Neuronal stem cell (in vitro differentiated cells): ENCODE results near the gene CTNND2.

Experiments
- DNase-seq: peaks from one replicate; pipeline ENCODE4 v3.0.0-alpha.2; 2013; ENCODE audit warnings: low spot score
- H2AFZ ChIP-seq: one replicate; pipeline ENCODE4 v1.6.1; 2013; ENCODE audit warnings: mild to moderate bottlenecking, low read length, inconsistent platforms
- H2AK5ac ChIP-seq: 2 replicates; pipeline ENCODE4 v1.6.1; 2013; ENCODE audit warnings: low read depth, mild to moderate bottlenecking, inconsistent platforms, low read length, moderate library complexity, mixed read lengths
- H2BK120ac ChIP-seq: 2 replicates; pipeline ENCODE4 v1.6.1; 2013; ENCODE audit warnings: low read depth, mild to moderate bottlenecking, inconsistent platforms, low read length, moderate library complexity, mixed read lengths
- H2BK12ac ChIP-seq: one replicate; pipeline ENCODE4 v1.6.1; 2013; ENCODE audit warnings: low read length, inconsistent platforms
- H2BK15ac ChIP-seq: 2 replicates; pipeline ENCODE4 v1.6.1; 2013; ENCODE audit warnings: mild to moderate bottlenecking, low read length, inconsistent platforms, mixed read lengths
- H2BK5ac ChIP-seq: one replicate; pipeline ENCODE4 v1.6.1; 2013; ENCODE audit warnings: inconsistent platforms, mild to moderate bottlenecking, low read length, moderate library complexity
- H3K14ac ChIP-seq: one replicate; pipeline ENCODE4 v1.6.1; 2013; ENCODE audit warnings: low read length, inconsistent platforms
- H3K18ac ChIP-seq: 2 replicates; pipeline ENCODE4 v1.6.1; 2013; ENCODE audit warnings: low read length, inconsistent platforms
- H3K23ac ChIP-seq: 2 replicates; pipeline ENCODE4 v1.6.1; 2013; ENCODE audit warnings: low read depth, mild to moderate bottlenecking, mixed read lengths, low read length, inconsistent platforms; ENCODE audit not compliant: poor library complexity
- H3K27ac ChIP-seq: replicated peaks from 3 replicates; pipeline ENCODE4 v1.5.1; 2013; ENCODE audit warnings: low read length, inconsistent platforms
- H3K27me3 ChIP-seq, 3 experiments: 2 replicates each; pipeline ENCODE4 v1.6.1; 2013; ENCODE audit warnings: low read length in 3 of 3, mild to moderate bottlenecking in 2 of 3, inconsistent platforms in 1 of 3, low read depth in 1 of 3, mixed read lengths in 1 of 3, moderate library complexity in 1 of 3; ENCODE audit not compliant: control insufficient read depth in 3 of 3, insufficient read depth in 3 of 3
- H3K36me3 ChIP-seq, 2 donors: replicated peaks in 1 of 2; 2 replicates each; pipeline ENCODE4 v1.6.1; 2013; ENCODE audit warnings: low read length in 2 of 2; ENCODE audit not compliant: control insufficient read depth in 2 of 2, insufficient read depth in 2 of 2
- H3K4ac ChIP-seq: 2 replicates; pipeline ENCODE4 v1.6.1; 2013; ENCODE audit warnings: inconsistent platforms, mild to moderate bottlenecking, low read length, moderate library complexity
- H3K4me1 ChIP-seq, 2 donors: 1 replicate in 1 of 2; 2 replicates in 1 of 2; pipeline ENCODE4 v1.6.1; 2013; ENCODE audit warnings: low read length in 2 of 2, low read depth in 1 of 2; ENCODE audit not compliant: control insufficient read depth in 2 of 2, insufficient read depth in 1 of 2
- H3K4me2 ChIP-seq: one replicate; pipeline ENCODE4 v1.6.1; 2013; ENCODE audit warnings: mild to moderate bottlenecking, low read length, inconsistent platforms; ENCODE audit not compliant: insufficient read depth, poor library complexity, severe bottlenecking
- H3K4me3 ChIP-seq, 2 donors: 2 replicates each; pipeline ENCODE4 v1.5.1; 2013; ENCODE audit warnings: low read length in 2 of 2, mild to moderate bottlenecking in 2 of 2, inconsistent platforms in 1 of 2, moderate library complexity in 1 of 2
- H3K79me1 ChIP-seq: one replicate; pipeline ENCODE4 v1.6.1; 2013; ENCODE audit warnings: low read depth, mild to moderate bottlenecking, inconsistent platforms, low read length, moderate library complexity
- H3K9ac ChIP-seq: one replicate; pipeline ENCODE4 v1.6.1; 2013; ENCODE audit warnings: mild to moderate bottlenecking, low read depth, low read length, inconsistent platforms; ENCODE audit not compliant: poor library complexity
- H3K9me3 ChIP-seq, 2 donors: replicated peaks in 1 of 2; 2 replicates each; pipeline versions ENCODE3 to v1.6.1; 2013; ENCODE audit warnings: low read length in 2 of 2, mild to moderate bottlenecking in 2 of 2, inconsistent platforms in 1 of 2, low read depth in 1 of 2, mixed read lengths in 1 of 2, moderate library complexity in 1 of 2; ENCODE audit not compliant: control insufficient read depth in 2 of 2, insufficient read depth in 1 of 2
- H4K8ac ChIP-seq: one replicate; pipeline ENCODE4 v1.6.1; 2013; ENCODE audit warnings: low read depth, mild to moderate bottlenecking, inconsistent platforms, low read length, moderate library complexity
- H4K91ac ChIP-seq: one replicate; pipeline ENCODE4 v1.6.1; 2013; ENCODE audit warnings: low read length, low read depth, mild to moderate bottlenecking, inconsistent platforms; ENCODE audit not compliant: poor library complexity
- WGBS, 2 donors: extraction: QIAGEN DNeasy Blood & Tissue Kit; methylation state at CpG; one replicate each; pipeline ENCODE4 v1.1.7; 2013; ENCODE audit warnings: missing lambda C conversion rate in 2 of 2, mixed read lengths in 1 of 2; ENCODE audit not compliant: insufficient read length in 2 of 2, insufficient replicate concordance in 1 of 2; ENCODE audit errors: extremely low coverage in 2 of 2; 5-methylcytosine and 5-hydroxymethylcytosine counted together

CTNND2 gene

GRCh38 chr5:10933121-10933520, 971.1 kb downstream of the CTNND2 start:
- Histone ChIP-seq H3K9ac (no peak overlapping the region), H3K14ac (no peak overlapping the region), H3K27me3 (no peaks in the 10 kb centered on the region), H3K4me2 (no peak overlapping the region), H3K4ac (no peak overlapping the region), H2BK15ac (no peak overlapping the region), H3K9me3 (peaks cover 0 to 3% of the 10 kb centered on the region in 2 donors), H2AK5ac (no peak overlapping the region), H2BK12ac (no peak overlapping the region), H3K36me3 (no peaks in the 10 kb centered on the region), H2AFZ (no peak overlapping the region), H3K27ac (no peak overlapping the region), H3K79me1 (no peaks in the 10 kb centered on the region), H3K4me1 (peaks cover 0 to 6% of the 10 kb centered on the region in 2 donors), H4K91ac (no peak overlapping the region), H3K4me3 (no peak overlapping the region), H2BK120ac (no peak overlapping the region), H3K23ac (no peak overlapping the region), H2BK5ac (no peak overlapping the region), H4K8ac (no peak overlapping the region), H3K18ac (no peak overlapping the region)
- WGBS, 2 donors, result no CpG with 5 or more reads among the region's 4 CpGs
- DNase-seq, result no peak

GRCh38 chr5:10932426-10932825, 971.8 kb downstream of the CTNND2 start:
- Histone ChIP-seq H3K14ac (no peak overlapping the region), H3K79me1 (no peaks in the 10 kb centered on the region), H4K8ac (no peak overlapping the region), H2BK12ac (no peak overlapping the region), H4K91ac (no peak overlapping the region), H3K36me3 (no peaks in the 10 kb centered on the region), H3K27ac (no peak overlapping the region), H2AK5ac (no peak overlapping the region), H3K18ac (no peak overlapping the region), H3K4me2 (no peak overlapping the region), H2BK120ac (no peak overlapping the region), H3K9ac (no peak overlapping the region), H3K4ac (no peak overlapping the region), H3K27me3 (no peaks in the 10 kb centered on the region), H3K4me3 (no peak overlapping the region), H2BK5ac (no peak overlapping the region), H3K4me1 (peaks cover 0 to 6% of the 10 kb centered on the region in 2 donors), H2AFZ (no peak overlapping the region), H3K9me3 (peaks cover 0 to 3% of the 10 kb centered on the region in 2 donors), H3K23ac (no peak overlapping the region), H2BK15ac (no peak overlapping the region)
- no peak for DNase-seq
- no CpG with 5 or more reads among the region's 1 CpG for WGBS, 2 donors

DNA sequence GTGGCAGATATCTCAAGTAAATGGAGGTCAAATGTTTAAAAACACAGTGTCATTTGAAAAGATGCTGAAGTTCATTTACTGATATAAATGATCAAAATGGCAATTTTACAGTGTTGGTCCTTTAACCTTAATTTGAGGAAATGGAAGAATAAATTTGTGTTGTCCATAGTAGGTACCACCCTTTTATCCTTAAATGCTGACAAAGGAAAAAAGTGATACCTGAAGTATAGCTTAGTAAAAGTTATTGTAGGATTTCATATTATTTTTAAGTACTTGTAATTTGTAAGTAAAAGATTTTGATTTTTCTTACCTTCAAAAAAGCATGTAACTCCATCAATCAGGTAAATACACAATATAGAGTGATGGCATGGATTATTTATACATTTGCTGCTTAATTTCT, 976.6 kb downstream of the CTNND2 start:
- H3K9me3 ChIP-seq, result peaks cover 0 to 3% of the 10 kb centered on the region in 2 donors
- H2BK120ac ChIP-seq, result no peak overlapping the region
- H3K27me3 ChIP-seq, result no peaks in the 10 kb centered on the region
- H3K4me1 ChIP-seq, result peaks cover 0 to 3% of the 10 kb centered on the region in 2 donors
- H3K27ac ChIP-seq, result no peak overlapping the region
- no peak overlapping the region for H4K91ac ChIP-seq
- H2AK5ac ChIP-seq, result no peak overlapping the region
- no peak overlapping the region for H2BK5ac ChIP-seq
- no peak for DNase-seq
- no peaks in the 10 kb centered on the region for H3K79me1 ChIP-seq
- no peak overlapping the region for H4K8ac ChIP-seq
- H3K4ac ChIP-seq, result no peak overlapping the region
- H3K36me3 ChIP-seq, result no peaks in the 10 kb centered on the region
- no peak overlapping the region for H3K18ac ChIP-seq
- H3K4me3 ChIP-seq, result no peak overlapping the region
- H3K23ac ChIP-seq, result no peak overlapping the region
- no peak overlapping the region for H2AFZ ChIP-seq
- no peak overlapping the region for H3K9ac ChIP-seq
- no peak overlapping the region for H2BK12ac ChIP-seq
- no peak overlapping the region for H3K14ac ChIP-seq
- no peak overlapping the region for H2BK15ac ChIP-seq
- no peak overlapping the region for H3K4me2 ChIP-seq

DNA sequence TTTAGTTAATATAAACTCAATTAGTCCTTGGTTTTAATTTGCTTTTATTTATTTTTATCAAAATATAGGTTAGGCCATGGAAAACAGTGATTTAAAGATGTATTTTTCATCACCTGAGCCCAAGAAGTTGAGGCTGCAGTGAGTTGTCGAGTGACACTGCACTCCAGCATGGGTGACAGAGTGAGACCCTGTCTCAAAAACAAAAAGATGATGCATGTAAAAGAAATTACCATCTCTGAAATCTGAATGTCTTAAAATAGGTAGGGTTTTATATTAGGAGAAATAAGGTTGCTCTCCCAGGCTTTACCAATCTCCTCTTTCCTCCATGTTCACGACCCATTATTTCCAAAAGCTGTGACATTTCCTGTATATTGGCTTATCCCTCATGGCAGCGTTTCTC, 980.9 kb downstream of the CTNND2 start:
- H3K4ac ChIP-seq, result no peak overlapping the region
- no peak overlapping the region for H2AFZ ChIP-seq
- H3K79me1 ChIP-seq, result no peaks in the 10 kb centered on the region
- no peak overlapping the region for H2BK120ac ChIP-seq
- no peak overlapping the region for H3K18ac ChIP-seq
- no peak for DNase-seq
- H2BK12ac ChIP-seq, result no peak overlapping the region
- no peak overlapping the region for H4K8ac ChIP-seq
- H2AK5ac ChIP-seq, result no peak overlapping the region
- no peak overlapping the region for H2BK5ac ChIP-seq
- H3K9ac ChIP-seq, result no peak overlapping the region
- no peaks in the 10 kb centered on the region for H3K36me3 ChIP-seq
- H4K91ac ChIP-seq, result no peak overlapping the region
- H3K23ac ChIP-seq, result no peak overlapping the region
- H3K9me3 ChIP-seq, result no peaks in the 10 kb centered on the region
- no peak overlapping the region for H2BK15ac ChIP-seq
- H3K4me1 ChIP-seq, result no peaks in the 10 kb centered on the region
- no peak overlapping the region for H3K4me3 ChIP-seq
- H3K27ac ChIP-seq, result no peak overlapping the region
- no CpG with 5 or more reads among the region's 3 CpGs for WGBS, 2 donors
- H3K4me2 ChIP-seq, result no peak overlapping the region
- H3K27me3 ChIP-seq, result no peaks in the 10 kb centered on the region
- H3K14ac ChIP-seq, result no peak overlapping the region
